H1 (cell line): ENCODE measurements around the gene METTL2A. TPM values are rescaled to one million over a fixed set of nuclear protein-coding genes. Genes with fewer than 3 reads are reported as not detected.
"Not testable (repeated sequence)": the region's sequence is repeated elsewhere in the genome, so short reads cannot be mapped to it uniquely, and the experiment has no call there.

Experiments used
- CTCF ChIA-PET: fragments of 300-600 bp; sonication (Branson Sonifier 250); formaldehyde crosslinking; loops from one replicate; lab custom pipeline; 2021; ENCODE audit not compliant: partially characterized antibody; lab: Charles Lee
- POLR2A ChIA-PET: fragments of 300-600 bp; sonication (Branson Sonifier 250); formaldehyde crosslinking; loops from one replicate; lab custom pipeline; 2021; ENCODE audit warnings: inconsistent platforms; ENCODE audit not compliant: partially characterized antibody; lab: Charles Lee
- DNase-seq, 2 experiments: peaks; one replicate each; pipeline versions ENCODE4 v3.0.0 to v3.0.0-alpha.2; 2010 to 2022; ENCODE audit warnings: low spot score in 2 of 2, low read depth in 1 of 2, mixed read lengths in 1 of 2
- FAIRE-seq: peaks from 2 replicates; lab custom pipeline; 2011; peaks lifted over from hg19 to GRCh38; lab: Jason Lieb, UNC
- H2AFZ ChIP-seq: 2 replicates; pipeline ENCODE4 v1.8.1; 2012; ENCODE audit warnings: low read length, inconsistent platforms
- H2AK5ac ChIP-seq: 2 replicates; pipeline ENCODE4 v1.6.1; 2013; ENCODE audit warnings: low read depth, low read length
- H2BK120ac ChIP-seq: replicated peaks from 2 replicates; pipeline ENCODE3; 2013; ENCODE audit warnings: low read depth, low read length, inconsistent platforms
- H2BK12ac ChIP-seq: 2 replicates; pipeline ENCODE4 v1.6.1; 2013; ENCODE audit warnings: low read depth, low read length
- H2BK15ac ChIP-seq: 2 replicates; pipeline ENCODE4 v1.6.1; 2013; ENCODE audit warnings: low read length
- H2BK20ac ChIP-seq: 2 replicates; pipeline ENCODE4 v1.6.1; 2013; ENCODE audit warnings: low read length
- H2BK5ac ChIP-seq: 2 replicates; pipeline ENCODE4 v1.6.1; 2013; ENCODE audit warnings: low read depth, low read length
- H3K14ac ChIP-seq: 2 replicates; pipeline ENCODE4 v1.6.1; 2013; ENCODE audit warnings: inconsistent platforms; ENCODE audit not compliant: insufficient read length
- H3K18ac ChIP-seq: 2 replicates; pipeline ENCODE4 v1.6.1; 2013; ENCODE audit warnings: low read length; ENCODE audit errors: extremely low read depth
- H3K23ac ChIP-seq: 2 replicates; pipeline ENCODE4 v1.6.1; 2013; ENCODE audit warnings: inconsistent platforms; ENCODE audit not compliant: insufficient read length
- H3K23me2 ChIP-seq: 2 replicates; pipeline ENCODE4 v1.6.1; 2013; ENCODE audit warnings: low read depth, low read length
- H3K27ac ChIP-seq: 2 replicates; pipeline ENCODE4 v1.6.1; 2011; ENCODE audit warnings: low read depth, low read length, inconsistent platforms
- H3K27me3 ChIP-seq, 4 experiments: replicated peaks in 1 of 4; 1 replicate in 1 of 4; 2 replicates in 3 of 4; pipeline versions ENCODE4 v1.6.1 to v1.8.1; 2011 to 2013; ENCODE audit warnings: low read length in 3 of 4, mild to moderate bottlenecking in 3 of 4, inconsistent platforms in 2 of 4, mixed read lengths in 2 of 4, moderate library complexity in 1 of 4; ENCODE audit not compliant: control insufficient read depth in 3 of 4, insufficient read depth in 3 of 4; ENCODE audit errors: extremely low read depth in 1 of 4
- H3K36me3 ChIP-seq, 4 experiments: 2 replicates each; pipeline versions ENCODE4 v1.6.1 to v1.8.1; 2011 to 2013; ENCODE audit warnings: mild to moderate bottlenecking in 4 of 4, low read length in 3 of 4, moderate library complexity in 2 of 4, control low read depth in 1 of 4, inconsistent platforms in 1 of 4; ENCODE audit not compliant: insufficient read depth in 4 of 4, control insufficient read depth in 2 of 4
- H3K4ac ChIP-seq: replicated peaks from 2 replicates; pipeline ENCODE3; 2013; ENCODE audit warnings: low read length, low read depth, mixed read lengths, inconsistent platforms; ENCODE audit not compliant: insufficient read length
- H3K4me1 ChIP-seq, 4 experiments: replicated peaks in 1 of 4; 1 replicate in 1 of 4; 2 replicates in 3 of 4; pipeline versions ENCODE4 v1.6.1 to v1.8.1; 2011 to 2013; ENCODE audit warnings: low read length in 3 of 4, inconsistent platforms in 2 of 4, mixed read lengths in 1 of 4; ENCODE audit not compliant: insufficient read depth in 4 of 4, control insufficient read depth in 3 of 4
- H3K4me2 ChIP-seq, 2 experiments: 2 replicates each; pipeline versions ENCODE4 v1.6.1 to v1.8.1; 2011 to 2013; ENCODE audit warnings: low read depth in 2 of 2, low read length in 2 of 2, control low read depth in 1 of 2, inconsistent platforms in 1 of 2, mild to moderate bottlenecking in 1 of 2; ENCODE audit not compliant: insufficient read depth in 1 of 2
- H3K4me3 ChIP-seq, 4 experiments: fragments of 200-600, 300-600 bp in 1 of 4; sonication (generic), shearing (Covaris generic), sonication (Bioruptor Twin) in 1 of 4; 2 replicates each; pipeline versions ENCODE4 v1.5.1 to v1.8.1; 2011 to 2016; ENCODE audit warnings: low read length in 4 of 4, low read depth in 3 of 4, control low read depth in 2 of 4, inconsistent platforms in 2 of 4, mild to moderate bottlenecking in 2 of 4, mixed read lengths in 1 of 4, moderate library complexity in 1 of 4; ENCODE audit not compliant: insufficient read depth in 2 of 4; ENCODE audit errors: extremely low read depth in 1 of 4
- H3K56ac ChIP-seq: replicated peaks from 2 replicates; pipeline ENCODE3; 2013; ENCODE audit warnings: low read depth, mild to moderate bottlenecking, mixed read lengths, low read length, inconsistent platforms; ENCODE audit not compliant: insufficient read length
- H3K79me1 ChIP-seq: 2 replicates; pipeline ENCODE4 v1.6.1; 2013; ENCODE audit warnings: low read depth, low read length, control low read depth
- H3K79me2 ChIP-seq, 2 experiments: 2 replicates each; pipeline versions ENCODE4 v1.6.1 to v1.8.1; 2012 to 2013; ENCODE audit warnings: low read length in 2 of 2, mild to moderate bottlenecking in 2 of 2, inconsistent platforms in 1 of 2; ENCODE audit not compliant: insufficient read depth in 2 of 2, control insufficient read depth in 1 of 2
- H3K9ac ChIP-seq, 4 experiments: replicated peaks in 1 of 4; 1 replicate in 1 of 4; 2 replicates in 3 of 4; pipeline versions ENCODE4 v1.6.1 to v1.8.1; 2011 to 2013; ENCODE audit warnings: low read depth in 3 of 4, low read length in 3 of 4, control low read depth in 2 of 4, mild to moderate bottlenecking in 2 of 4, moderate library complexity in 2 of 4, inconsistent platforms in 1 of 4; ENCODE audit errors: extremely low read depth in 1 of 4
- H3K9me3 ChIP-seq, 2 experiments: 2 replicates each; pipeline versions ENCODE4 v1.6.1 to v1.8.1; 2012 to 2013; ENCODE audit warnings: mild to moderate bottlenecking in 2 of 2, moderate library complexity in 2 of 2, control low read depth in 1 of 2, inconsistent platforms in 1 of 2, low read depth in 1 of 2, low read length in 1 of 2, mixed read lengths in 1 of 2; ENCODE audit not compliant: insufficient read depth in 2 of 2
- H4K20me1 ChIP-seq, 2 experiments: replicated peaks in 1 of 2; 2 replicates each; pipeline versions ENCODE3 to v1.8.1; 2011 to 2013; ENCODE audit warnings: inconsistent platforms in 2 of 2, low read length in 2 of 2, mild to moderate bottlenecking in 1 of 2; ENCODE audit not compliant: insufficient read depth in 2 of 2, control insufficient read depth in 1 of 2
- H4K5ac ChIP-seq: 2 replicates; pipeline ENCODE4 v1.6.1; 2013; ENCODE audit warnings: low read length, low read depth, mixed read lengths, inconsistent platforms; ENCODE audit not compliant: insufficient read length
- H4K8ac ChIP-seq: 2 replicates; pipeline ENCODE4 v1.8.0; 2013; ENCODE audit warnings: mild to moderate bottlenecking, moderate library complexity, low read length, inconsistent platforms; ENCODE audit not compliant: insufficient read depth; ENCODE audit errors: extremely low read depth
- H4K91ac ChIP-seq: replicated peaks from 2 replicates; pipeline ENCODE3; 2013; ENCODE audit warnings: low read length, mixed read lengths, inconsistent platforms; ENCODE audit not compliant: insufficient read length
- WGBS, 2 experiments: shearing (Covaris generic) in 1 of 2; methylation state at CpG; one replicate each; pipeline versions ENCODE4 v1.1.6 to v1.1.7; 2013 to 2015; ENCODE audit warnings: low lambda C conversion rate in 2 of 2, mixed read lengths in 2 of 2, inconsistent platforms in 1 of 2, low coverage in 1 of 2, missing lambda C conversion rate in 1 of 2; ENCODE audit not compliant: insufficient replicate concordance in 2 of 2, insufficient coverage in 1 of 2, insufficient read length in 1 of 2; ENCODE audit errors: extremely low coverage in 1 of 2, missing lambda C conversion rate in 1 of 2; 5-methylcytosine and 5-hydroxymethylcytosine counted together
- polyA plus RNA-seq, 7 experiments: library from polyadenylated mRNA; depleted of rRNA in 3 of 7; stranded (reverse) in 5 of 7; unstranded in 2 of 7; fragments of >200 nt in 5 of 7; fragments of 200-250 nt in 2 of 7; gene quantifications; 1 replicate in 5 of 7; 2 replicates in 1 of 7; 4 replicates in 1 of 7; pipeline versions ENCODE4 v1.2.1 to v1.2.3, GENCODE V29; 2011 to 2013; ENCODE audit warnings: missing spikeins in 2 of 7, mixed read lengths in 2 of 7
- total RNA-seq: library from RNA; stranded (reverse); fragmentation: NEBNext Ultra II Directional; extraction: Animal tissue kit (Norgen Biotek cat#: 25700); gene quantifications from 2 replicates; pipeline ENCODE4 v1.2.1, GENCODE V29; 2021

The METTL2A gene
- total and polyA plus RNA-seq, 2 of the 8 experiments (the other 6 are each of a cell fraction or from before 2014, with no cell fraction given) = 16.2 to 40.5 TPM

DNA sequence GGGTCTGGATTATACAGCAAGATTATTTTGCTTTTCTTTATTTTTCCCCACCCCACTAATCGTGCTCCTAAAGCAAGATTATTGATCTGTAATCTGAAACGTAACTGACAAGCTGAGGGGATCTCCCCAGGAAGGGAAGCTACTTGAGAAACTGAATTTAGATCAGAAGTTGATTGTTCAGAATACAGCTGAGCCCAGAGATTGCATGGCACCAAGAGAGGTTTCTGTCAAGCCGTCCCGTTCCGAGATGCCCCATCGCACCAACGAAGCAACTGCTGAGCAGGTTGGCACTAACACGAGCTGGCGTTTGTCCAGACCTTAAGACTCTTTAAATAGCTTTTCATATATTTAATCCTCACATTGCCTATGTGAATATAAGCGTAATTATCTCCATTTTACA is 34.8 kb downstream of the METTL2A start:
- DNase-seq, H3K79me1 ChIP-seq, POLR2A ChIA-PET, H2BK12ac ChIP-seq, H3K23me2 ChIP-seq, H3K27me3 ChIP-seq, H3K23ac ChIP-seq, H4K5ac ChIP-seq, H3K14ac ChIP-seq, H2BK20ac ChIP-seq, H4K91ac ChIP-seq, H4K8ac ChIP-seq, H3K4me1 ChIP-seq, H2AK5ac ChIP-seq, FAIRE-seq, H2BK120ac ChIP-seq, H4K20me1 ChIP-seq, H3K4ac ChIP-seq, H3K9ac ChIP-seq, H3K9me3 ChIP-seq, H3K4me3 ChIP-seq, H3K18ac ChIP-seq, H2BK5ac ChIP-seq, H2BK15ac ChIP-seq, H3K4me2 ChIP-seq, H3K27ac ChIP-seq, H2AFZ ChIP-seq, H3K56ac ChIP-seq, H3K36me3 ChIP-seq, H3K79me2 ChIP-seq: not testable (repeated sequence)
- CTCF ChIA-PET = interaction anchor here (0.6 kb wide), 1 partner anchor 978 kb away, joined by 3 read pairs; no protein-coding TSS in a partner anchor
- WGBS, 2 experiments = 91% methylated on average over 10 of the region's 10 CpGs; no CpG with 5 or more reads in 1 of the 2 experiments

DNA sequence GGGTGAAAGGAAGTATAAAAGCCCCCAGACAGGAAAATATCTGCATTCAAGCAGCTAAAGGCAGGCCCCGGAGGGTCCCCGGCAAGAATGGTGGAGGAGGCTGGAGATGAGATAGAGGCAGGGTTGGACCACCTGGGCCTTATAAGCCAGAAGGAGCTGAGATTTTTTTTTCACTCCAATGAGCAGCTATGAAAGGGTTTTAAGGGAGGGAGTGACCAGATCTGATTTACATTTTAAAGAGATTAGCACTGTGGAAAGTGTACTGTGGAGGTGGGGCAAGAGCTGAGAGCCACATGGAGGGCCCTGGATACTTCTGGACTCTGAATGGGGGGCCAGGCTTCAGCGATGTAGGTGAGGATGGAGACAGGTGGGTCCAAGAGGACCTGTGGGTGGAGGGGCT is 40.7 kb downstream of the METTL2A start:
- H2BK5ac ChIP-seq, H2BK120ac ChIP-seq, H3K79me2 ChIP-seq, POLR2A ChIA-PET, H4K91ac ChIP-seq, FAIRE-seq, H2AFZ ChIP-seq, H3K56ac ChIP-seq, H4K8ac ChIP-seq, H3K27me3 ChIP-seq, H2BK12ac ChIP-seq, H4K5ac ChIP-seq, H3K79me1 ChIP-seq, H3K4me3 ChIP-seq, H3K27ac ChIP-seq, H2AK5ac ChIP-seq, H2BK15ac ChIP-seq, H3K23ac ChIP-seq, H3K9me3 ChIP-seq, H3K9ac ChIP-seq, H3K23me2 ChIP-seq, H3K14ac ChIP-seq, H2BK20ac ChIP-seq, DNase-seq, H3K36me3 ChIP-seq, H3K4ac ChIP-seq, H4K20me1 ChIP-seq, H3K18ac ChIP-seq, H3K4me1 ChIP-seq, H3K4me2 ChIP-seq: not testable (repeated sequence)
- CTCF ChIA-PET = interaction anchor here (1.0 kb wide), 1 partner anchor 8 kb away, joined by 3 read pairs; no protein-coding TSS in a partner anchor
- WGBS, 2 experiments = 97% methylated on average over 3 of the region's 3 CpGs; no CpG with 5 or more reads in 1 of the 2 experiments
